CD4-positive, alpha-beta T cell treated with Interleukin-17A for 1 hour (primary cell): ENCODE measurements around the gene MYH7.

Experiments used
- DNase-seq: peaks from one replicate; pipeline ENCODE4 v3.0.0-alpha.2; 2020

The MYH7 gene

DNA sequence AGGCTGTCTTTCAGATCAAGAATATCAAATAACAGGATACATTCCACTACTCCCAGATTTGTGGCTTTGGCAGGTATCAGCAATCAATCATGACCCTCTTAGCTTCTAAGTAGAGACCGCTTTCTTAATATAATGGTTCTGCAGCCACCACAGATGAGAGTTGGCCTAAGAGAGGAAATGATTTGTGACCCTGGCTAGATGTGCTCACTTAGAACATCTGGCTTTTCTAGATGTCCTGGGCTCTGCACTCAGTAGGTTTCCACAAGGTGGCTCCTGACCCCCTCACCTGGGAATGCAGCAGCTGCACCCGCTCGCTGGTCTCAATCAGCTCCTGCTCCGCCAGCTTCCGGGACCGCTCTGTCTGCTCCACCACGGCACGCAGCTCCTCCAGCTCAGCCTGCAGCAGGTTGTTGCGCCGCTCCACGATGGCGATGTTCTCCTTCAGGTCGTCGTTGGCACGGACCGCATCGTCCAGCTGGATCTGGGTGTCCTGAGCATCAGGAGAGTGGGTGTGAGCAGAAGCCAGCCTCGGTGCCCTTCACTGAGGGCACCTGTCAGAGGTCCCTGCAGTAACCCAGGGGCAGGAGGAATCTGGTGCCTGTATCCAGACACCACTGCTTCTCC, 49.7 kb downstream of the MYH7 start:
- DNase-seq, result no peak

GRCh38 chr14:23385244-23385641, 50.2 kb downstream of the MYH7 start:
- no peak for DNase-seq

GRCh38 chr14:23384364-23385080, 50.9 kb downstream of the MYH7 start:
- DNase-seq, result no peak

GRCh38 chr14:23382731-23383440, 52.6 kb downstream of the MYH7 start:
- no peak for DNase-seq

GRCh38 chr14:23382276-23382675, 53.2 kb downstream of the MYH7 start:
- DNase-seq, result no peak

DNA sequence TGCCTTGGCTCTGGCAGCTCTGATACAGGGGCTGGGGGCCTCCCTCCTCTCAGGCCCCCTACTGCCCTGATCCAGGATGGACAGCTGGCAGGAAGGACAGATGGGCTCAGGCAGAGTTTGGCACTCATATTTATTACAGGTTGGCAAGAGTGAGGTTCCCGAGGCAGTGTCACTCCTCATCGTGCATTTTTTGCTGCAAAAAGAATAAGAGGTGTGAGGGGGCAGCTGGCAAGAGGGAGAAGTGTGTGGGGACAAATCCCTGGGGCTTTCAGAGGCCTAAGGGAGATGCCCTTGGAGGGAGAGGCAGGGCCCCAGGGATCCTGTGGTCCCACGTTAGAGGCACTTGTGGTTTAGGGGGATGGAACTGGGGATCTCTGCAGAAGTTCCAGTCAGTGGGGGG, 53.6 kb downstream of the MYH7 start:
- no peak for DNase-seq

DNA sequence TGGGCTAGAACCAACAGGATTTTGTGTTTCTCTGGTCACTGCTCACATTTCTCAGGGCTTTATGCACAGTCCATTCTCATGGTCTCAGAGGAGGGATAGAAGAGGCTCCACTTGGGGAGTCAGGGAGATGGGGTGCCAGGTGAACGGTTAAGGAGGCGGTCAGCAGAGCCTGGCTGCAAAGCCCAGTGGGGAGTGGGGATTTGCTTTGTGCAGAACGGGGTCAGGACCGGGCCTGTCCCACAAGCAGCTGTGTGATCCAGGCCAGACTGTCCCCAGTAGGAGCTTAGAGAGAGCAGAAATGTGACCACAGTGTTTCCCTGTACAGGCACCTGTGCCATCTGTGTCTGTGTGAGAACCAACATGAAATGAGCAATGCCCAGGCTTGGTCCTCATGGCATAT, 54.5 kb downstream of the MYH7 start:
- no peak for DNase-seq

- DNase-seq, result no peak
Measured at GRCh38 chr14:23380197-23380914, 55.1 kb downstream of the MYH7 start.

- peak; percentile 67 for DNase-seq
Measured at GRCh38 chr14:23379366-23380196, 55.9 kb downstream of the MYH7 start.

GRCh38 chr14:23378612-23379220, 56.7 kb downstream of the MYH7 start:
- no peak for DNase-seq

DNA sequence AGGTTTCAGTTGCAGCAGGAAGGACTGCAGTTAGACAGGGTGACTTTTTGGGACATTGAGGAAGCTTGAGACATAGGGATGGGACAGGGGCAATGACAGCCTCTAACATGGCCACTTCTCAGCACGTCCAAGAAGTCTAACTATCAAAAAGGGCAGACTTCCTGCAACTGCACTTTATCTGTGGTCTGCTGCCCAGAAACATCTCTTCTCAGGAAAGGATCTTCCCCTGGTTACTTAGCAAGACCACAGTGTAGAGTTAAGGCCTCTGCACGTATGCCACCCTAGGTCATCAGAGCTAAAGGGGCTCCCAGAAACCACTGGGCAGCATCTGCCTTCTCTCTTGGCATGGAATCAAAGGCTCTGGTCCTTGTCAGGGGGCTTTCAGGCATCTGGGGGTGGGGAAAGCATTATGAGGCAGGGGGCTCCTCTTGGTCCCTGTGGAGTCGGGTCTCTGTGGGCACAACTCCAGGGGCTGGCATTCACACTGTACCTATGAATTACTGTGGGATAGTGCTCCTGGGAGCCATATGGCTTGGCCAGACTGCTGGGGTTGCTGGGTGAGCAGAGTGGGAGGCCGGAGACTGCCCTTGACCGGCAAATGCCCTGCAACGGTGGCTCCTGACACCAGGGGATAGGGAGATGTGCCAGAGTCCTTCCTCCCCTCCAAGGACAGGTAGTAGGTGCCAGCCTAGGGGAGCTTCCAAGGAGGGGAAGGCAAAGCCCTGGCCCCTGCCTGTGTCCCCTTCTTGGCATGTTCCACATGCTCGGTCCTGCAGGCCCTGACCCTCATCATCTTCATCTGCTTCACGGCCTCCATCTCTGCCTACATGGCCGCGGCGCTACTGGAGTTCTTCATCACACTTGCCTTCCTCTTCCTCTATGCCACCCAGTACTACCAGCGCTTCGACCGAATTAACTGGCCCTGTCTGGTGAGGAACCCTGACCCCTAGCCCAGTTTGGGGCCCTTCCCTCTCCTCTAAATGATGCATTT, 57.6 kb downstream of the MYH7 start:
- no peak for DNase-seq

- no peak for DNase-seq
Measured at GRCh38 chr14:23377198-23377550, 58.3 kb downstream of the MYH7 start.

DNA sequence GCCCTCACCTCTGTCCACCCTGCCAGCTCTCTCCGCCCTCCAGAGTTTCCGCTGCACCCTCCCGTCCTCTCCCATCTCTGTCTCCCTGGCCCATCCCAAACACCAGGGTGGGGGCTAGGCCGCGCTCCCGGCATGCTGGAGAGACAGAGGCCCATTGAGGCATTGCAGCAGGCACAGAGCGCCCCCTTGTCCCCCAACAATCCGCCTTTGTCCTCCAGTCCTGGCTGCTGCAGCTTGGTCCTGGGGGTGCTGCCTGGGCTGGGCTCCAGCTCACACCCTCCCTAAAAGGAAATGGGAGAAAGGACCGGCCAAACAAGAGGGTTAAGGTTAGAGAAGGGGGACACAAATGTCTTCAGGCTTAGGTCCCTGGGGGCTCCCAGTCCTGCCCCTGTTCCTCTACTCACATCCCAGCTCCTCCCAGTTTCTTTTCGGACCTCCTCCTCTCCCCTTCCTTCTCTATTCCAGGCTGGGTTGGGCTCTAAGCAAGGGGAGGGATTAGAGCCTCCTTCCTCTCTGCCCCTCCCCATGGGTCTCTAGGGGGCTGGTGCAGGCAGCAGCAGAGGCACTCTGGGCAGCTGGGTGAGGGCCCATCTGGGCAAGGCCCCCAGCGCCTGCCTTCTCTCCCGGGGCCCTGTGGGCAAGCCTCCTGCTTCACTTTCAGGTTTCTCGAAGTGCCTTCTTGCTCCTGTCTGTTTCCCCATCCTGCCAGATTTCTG, 58.8 kb downstream of the MYH7 start, which contains the start of gene CMTM5:
Gene CMTM5 (plus strand): TSS at position 565 of the 716 bp plus-strand sequence. CDS start 206 bp downstream, outside the sequence.
- DNase-seq, result no peak

GRCh38 chr14:23375527-23376251, 59.8 kb downstream of the MYH7 start:
- no peak for DNase-seq

DNA sequence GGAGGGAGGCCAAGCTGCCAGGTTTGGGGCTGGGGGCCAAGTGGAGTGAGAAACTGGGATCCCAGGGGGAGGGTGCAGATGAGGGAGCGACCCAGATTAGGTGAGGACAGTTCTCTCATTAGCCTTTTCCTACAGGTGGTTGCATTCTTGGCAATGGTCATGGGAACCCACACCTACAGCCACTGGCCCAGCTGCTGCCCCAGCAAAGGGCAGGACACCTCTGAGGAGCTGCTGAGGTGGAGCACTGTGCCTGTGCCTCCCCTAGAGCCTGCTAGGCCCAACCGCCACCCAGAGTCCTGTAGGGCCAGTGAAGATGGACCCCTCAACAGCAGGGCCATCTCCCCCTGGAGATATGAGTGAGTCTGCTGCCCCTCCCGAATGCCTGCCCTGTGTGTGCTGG, 62.4 kb downstream of the MYH7 start:
- no peak for DNase-seq

DNA sequence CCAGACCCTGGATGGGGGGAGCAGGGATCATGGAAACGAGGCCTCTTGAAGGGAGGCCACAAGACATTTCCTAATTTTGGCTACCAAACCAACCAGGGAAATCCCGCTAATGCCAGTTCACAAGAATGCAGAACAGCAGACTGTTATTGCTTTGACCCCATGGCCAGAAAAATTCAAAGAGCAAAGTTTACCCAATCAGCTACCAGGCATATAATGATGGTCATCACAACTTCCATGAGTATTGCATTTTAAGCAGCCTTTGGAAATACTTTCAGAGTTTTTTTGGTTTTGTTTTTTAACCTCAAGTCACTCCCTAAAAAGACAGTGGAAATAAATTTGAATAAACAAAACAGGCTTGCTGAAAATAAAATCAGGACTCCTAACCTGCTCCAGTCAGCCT, 63.0 kb downstream of the MYH7 start, which contains the start of gene IL25:
Gene IL25 (plus strand): TSS at position 301 of the 400 bp plus-strand sequence.
- no peak for DNase-seq

DNA sequence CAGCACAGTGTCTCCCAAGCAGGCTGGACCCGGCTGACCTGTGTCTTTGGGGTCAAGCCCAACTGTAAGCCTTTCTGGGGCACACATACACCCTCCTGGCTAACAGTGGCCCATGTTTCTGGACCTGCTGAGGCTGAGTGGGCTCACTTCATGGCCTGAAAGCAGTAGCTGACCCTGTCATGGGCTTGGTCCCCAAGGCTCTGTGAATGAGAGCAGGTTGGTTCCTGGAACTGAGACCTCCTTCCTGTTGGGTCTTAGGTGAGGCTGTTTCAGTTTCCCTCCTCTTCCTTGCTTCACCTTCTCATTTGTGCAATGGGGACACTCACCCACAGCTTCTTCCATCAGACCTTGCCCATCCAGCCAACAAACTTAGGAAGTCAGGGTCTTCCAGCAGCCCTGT, 63.6 kb downstream of the MYH7 start:
- no peak for DNase-seq

DNA sequence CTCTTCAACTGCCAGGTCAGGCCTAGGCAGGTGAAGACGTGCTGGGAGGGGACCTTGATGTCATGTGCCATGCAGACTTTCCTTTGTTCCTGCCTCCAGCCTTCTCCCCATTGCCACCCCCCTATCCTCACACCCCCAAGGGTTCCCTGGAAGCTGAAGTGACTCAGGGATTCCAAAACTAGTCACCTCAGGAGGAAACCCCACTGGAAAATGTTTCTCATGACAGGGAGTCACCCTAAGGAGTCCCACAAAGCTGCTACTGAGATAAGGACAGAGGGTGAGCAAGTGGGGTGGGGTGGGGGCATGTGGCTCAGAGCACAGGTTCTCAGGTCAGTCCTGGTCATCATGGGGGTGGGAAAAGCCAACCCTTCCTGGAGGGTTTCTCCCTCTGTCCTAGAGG, 65.2 kb downstream of the MYH7 start:
- DNase-seq, result no peak

- DNase-seq, result no peak
Measured at GRCh38 chr14:23366426-23366921, 69.0 kb downstream of the MYH7 start.
